GM20431 (cell line): ENCODE measurements around the gene TMEM156.
"Not testable (repeated sequence)": the region's sequence is repeated elsewhere in the genome, so short reads cannot be mapped to it uniquely, and the experiment has no call there.

Source experiments
- in situ Hi-C: fragments of 300-500 bp; cut with MseI, MboI; formaldehyde crosslinking; loops from one replicate; pipeline ENCODE4 v1.15.0; 2020; ENCODE audit warnings: low sequenced_read_pairs; ENCODE audit not compliant: unreplicated experiment

The TMEM156 gene

DNA sequence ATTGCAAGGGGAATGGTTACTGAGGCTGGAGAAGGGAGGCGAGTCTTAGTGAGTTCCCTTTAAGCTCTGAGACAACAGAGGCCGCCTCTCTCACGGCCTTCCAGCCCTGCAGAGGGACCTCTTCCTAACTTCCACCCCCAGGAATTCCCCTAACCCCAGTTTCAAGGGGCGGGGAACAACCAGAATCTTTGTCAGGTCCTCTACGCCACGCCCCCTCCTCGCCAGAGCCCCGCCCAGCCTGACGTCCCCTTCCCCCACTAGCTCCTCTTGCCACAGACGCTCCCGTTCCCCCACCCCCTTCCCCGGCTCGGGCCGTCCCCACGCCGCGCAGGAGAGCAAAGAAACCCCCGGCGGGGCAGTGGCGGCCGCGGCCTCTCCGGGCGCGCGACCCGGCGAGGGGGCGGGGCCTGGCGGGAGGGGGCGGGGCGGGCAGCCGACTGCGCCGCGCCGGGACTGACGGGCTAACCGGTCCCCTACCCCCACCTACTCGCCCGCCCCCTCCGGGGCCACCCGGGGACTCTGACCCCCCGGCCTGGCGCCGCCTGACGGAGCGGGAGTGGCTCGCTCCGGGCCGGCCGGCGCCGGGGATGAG is 12.3 kb upstream of the TMEM156 start:
- in situ Hi-C loops = no loop called here

- in situ Hi-C loops = no loop called here
These were observed 11.7 kb upstream of the TMEM156 start for GRCh38 chr4:39043861-39044363.

DNA sequence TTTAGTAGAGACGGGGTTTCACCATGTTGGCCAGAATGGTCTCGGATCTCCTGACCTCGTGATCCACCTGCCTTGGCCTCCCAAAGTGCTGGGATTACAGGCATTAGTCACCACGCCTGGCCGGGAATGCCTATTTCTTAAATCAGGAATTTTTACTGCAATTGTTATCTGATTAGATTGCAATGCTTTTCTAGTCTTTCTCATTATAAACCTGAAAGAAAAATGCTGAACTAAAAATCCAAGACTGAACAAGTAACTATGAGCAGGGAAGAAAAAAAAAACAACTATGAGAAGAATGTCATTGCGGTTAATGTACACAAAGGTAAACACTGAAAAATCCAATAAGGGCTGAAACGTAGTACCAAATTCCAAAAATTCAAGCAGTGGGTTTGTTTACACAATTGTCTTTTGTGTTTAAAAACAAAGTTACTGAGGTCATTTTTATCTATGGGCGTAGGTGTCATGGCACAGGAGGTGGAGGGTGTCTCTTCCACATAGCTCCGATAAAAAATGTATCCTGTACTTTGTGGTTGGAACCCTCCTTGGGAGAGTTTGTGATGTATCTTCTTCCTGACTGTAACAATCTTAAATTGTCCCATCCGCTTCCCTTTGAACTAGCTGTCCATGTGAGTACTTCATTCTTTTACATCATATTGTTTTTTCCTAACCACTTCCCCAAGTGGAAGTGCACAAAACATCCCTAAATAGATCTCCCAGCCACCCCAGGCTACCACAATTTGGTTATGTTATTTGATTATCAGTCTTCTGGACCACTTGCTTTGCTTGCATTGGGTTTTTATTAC is 11.1 kb upstream of the TMEM156 start:
- in situ Hi-C loops = no loop called here

DNA sequence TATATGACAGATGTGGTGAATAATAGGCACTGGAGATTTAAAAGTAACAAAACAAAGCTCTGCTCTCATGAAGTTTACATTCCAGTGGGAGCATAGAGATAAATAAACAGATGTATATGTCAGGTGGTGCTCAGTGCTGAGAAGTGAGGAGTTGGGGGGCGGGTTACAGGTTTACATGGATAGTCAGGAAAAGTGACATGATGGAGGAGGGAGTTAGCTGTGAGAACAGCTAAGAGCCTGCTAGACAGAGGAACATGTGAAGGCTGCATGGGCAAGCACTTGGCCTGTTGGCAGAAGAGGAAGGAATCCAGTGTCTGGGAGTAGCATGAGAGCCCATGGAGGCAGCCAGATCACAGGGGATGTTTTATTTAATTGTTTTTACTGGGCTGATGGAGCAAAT is 10.2 kb upstream of the TMEM156 start:
- in situ Hi-C loops = no loop called here

DNA sequence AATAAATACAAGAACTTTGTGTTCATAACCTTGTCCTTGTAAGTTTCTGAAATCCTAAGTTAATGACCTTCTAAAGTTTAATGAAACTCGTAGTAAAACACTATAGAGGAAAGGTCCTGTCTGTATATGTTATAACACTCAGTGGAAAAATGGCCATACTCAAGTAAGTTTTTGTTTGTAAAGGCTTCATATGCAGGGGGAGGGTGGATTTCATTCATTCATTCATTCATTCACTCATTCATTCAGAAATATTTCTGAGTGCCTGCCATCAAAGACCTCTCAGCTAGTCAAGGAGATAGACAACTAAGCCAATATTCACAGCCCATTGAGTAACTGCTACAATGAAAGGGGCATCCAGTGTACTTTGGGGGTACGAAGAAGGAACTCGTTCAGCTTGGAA is 6.9 kb upstream of the TMEM156 start:
- in situ Hi-C loops = no loop called here

GRCh38 chr4:39037941-39038340 is 5.7 kb upstream of the TMEM156 start:
- in situ Hi-C loops = no loop called here

GRCh38 chr4:39037491-39037825 is 5.2 kb upstream of the TMEM156 start:
- in situ Hi-C loops = no loop called here

- in situ Hi-C loops = no loop called here
These were observed 4.0 kb upstream of the TMEM156 start for GRCh38 chr4:39036172-39036571.

DNA sequence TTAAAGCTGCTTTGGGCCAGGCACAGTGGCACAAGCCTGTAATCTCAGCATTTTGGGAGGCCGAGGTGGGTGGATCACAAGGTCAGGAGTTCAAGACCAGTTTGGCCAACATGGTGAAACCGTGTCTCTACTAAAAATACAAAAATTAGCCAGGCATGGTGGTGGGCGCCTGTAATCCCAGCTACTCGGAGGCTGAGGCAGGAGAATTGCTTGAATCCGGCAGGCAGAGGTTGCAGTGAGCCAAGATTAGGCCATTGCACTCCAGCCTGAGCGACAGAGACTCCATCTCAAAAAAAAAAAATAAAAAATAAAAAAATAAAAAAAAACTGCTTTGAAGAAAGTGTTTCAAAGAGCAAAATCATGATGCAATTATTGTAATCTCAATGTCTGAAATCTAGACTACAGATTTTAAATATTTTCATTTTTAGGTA is 604 bp downstream of the TMEM156 start:
- in situ Hi-C loops = not testable (repeated sequence)

GRCh38 chr4:39030725-39031124 is 1.5 kb downstream of the TMEM156 start:
- in situ Hi-C loops = no loop called here

DNA sequence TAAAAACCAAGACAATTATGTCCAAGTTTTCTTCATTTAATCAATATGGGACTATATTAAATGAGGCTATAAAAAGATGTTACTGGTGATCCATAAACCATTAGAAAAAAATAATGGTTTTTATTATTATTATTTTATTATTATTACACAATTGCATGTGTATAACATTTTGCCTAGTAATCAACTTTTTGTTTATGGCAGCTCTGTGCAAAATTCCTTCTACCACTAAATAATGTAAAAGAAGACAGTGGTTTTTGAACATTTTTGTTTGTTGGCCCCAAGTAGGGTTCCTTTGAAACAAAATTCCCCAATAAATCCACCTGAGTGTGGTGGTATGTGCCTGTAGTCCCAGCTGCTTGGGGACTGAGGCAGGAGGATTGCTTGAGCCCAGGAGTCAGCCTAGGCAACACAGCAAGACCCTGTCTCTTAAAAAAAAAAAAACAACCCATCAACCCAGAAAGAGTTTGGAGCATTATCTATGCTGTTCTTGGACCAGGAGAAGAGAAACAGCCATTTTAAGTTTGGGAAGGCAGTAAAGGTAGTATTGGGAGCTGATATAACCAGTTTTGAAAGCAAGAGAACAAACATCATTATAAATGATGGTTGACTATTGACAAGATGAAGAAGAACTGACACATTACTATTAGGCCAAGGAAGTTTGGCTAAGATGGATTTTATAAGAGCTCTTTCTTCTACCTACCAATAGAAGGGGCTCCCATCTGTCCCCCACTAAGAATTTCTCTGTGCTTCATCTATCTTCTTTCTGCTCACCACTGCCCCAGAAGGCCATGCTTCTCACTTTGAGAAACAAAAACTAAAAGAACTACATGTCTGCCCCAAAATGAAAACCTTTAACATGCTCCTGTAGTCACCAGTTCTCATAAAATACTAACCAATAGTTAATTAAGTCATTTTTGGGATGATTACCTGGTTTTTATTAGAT is 2.2 kb downstream of the TMEM156 start:
- in situ Hi-C loops = no loop called here

- in situ Hi-C loops = no loop called here
These were observed 6.1 kb downstream of the TMEM156 start for GRCh38 chr4:39026096-39026495.

DNA sequence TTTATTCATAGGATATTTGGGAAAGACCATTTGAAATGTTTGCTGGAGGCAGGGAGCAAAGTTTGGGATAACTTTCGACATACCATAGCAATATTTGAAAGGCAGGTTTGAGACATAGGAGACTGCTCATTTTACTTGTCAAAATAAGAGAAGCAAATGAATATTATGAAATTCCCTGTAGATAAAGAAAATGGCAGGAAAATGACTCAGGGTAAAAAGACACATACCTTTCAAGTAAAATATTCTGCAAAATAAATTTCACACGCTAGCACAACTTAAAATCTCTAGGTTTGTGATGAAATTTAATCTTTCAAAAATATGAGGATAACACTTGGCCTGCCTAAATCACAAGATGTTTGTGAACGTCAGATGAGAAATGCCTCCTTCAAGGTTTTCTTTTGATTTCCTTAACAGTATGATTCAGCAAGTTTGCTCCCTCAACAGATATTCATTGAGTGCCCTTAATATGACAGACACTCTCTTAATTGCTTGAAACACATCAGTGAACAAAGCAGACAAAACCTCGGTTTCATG is 6.6 kb downstream of the TMEM156 start:
- in situ Hi-C loops = no loop called here

DNA sequence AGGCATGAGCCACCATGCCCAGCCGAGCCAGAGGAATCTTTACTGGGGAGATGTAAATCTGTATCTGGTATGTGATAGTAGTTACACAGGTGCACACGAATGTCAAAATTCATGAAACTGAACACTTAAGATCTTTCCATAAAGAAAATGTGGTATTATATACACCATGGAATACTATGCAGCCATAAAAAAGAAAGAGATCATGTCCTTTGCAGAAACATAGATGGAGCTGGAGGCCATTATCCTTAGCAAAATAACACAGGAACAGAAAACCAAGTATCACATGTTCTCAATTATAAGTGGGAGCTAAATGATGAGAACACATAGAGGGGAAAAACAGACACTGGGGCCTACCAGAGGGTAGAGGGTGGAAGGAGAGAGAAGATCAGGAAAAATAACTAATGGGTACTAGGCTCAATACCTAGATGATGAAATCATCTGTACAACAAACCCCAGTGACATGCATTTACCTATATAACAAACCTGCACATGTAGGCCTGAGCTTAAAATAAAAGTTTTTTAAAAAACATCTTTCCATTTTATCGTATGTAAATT is 7.8 kb downstream of the TMEM156 start:
- in situ Hi-C loops = no loop called here

GRCh38 chr4:39023059-39023458 is 9.2 kb downstream of the TMEM156 start:
- in situ Hi-C loops = no loop called here

DNA sequence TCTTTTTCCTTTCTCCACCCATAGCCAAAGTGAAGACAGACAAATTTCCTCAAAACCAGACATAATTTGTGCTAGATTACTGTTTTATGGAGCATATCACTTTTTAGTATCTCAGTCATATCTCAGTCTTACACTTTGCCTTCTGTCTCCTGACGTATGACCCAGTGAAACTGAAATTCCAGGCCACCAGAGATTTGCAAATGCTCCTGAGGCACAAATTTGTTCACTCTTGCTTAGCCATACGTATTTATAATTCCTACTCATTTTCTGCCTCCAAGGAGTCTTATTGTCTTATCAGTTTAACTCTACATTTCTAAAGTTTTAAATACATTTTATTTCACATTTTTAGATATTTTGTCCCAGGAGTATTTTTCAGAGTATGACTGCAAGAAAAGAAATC is 10.0 kb downstream of the TMEM156 start:
- in situ Hi-C loops = no loop called here

GRCh38 chr4:39021631-39022030 is 10.6 kb downstream of the TMEM156 start:
- in situ Hi-C loops = no loop called here

- in situ Hi-C loops = no loop called here
These were observed 12.1 kb downstream of the TMEM156 start for GRCh38 chr4:39020130-39020529.

GRCh38 chr4:39014028-39014427 is 18.2 kb downstream of the TMEM156 start:
- in situ Hi-C loops = no loop called here

GRCh38 chr4:39004758-39005157 is 27.5 kb downstream of the TMEM156 start:
- in situ Hi-C loops = no loop called here
